NCI-H2081 (cell line): ENCODE data around the gene SHLD1.
A peak's percentile ranks its signal among the peaks of the same experiment; 100 is the strongest.
"Not testable (repeated sequence)": the region's sequence is repeated elsewhere in the genome, so short reads cannot be mapped to it uniquely, and the experiment has no call there.

ENCODE experiments used
- DNase-seq, 2 experiments: peaks; one replicate each; lab custom pipeline; 2025; lab: John Stamatoyannopoulos, UW

The SHLD1 gene

DNA sequence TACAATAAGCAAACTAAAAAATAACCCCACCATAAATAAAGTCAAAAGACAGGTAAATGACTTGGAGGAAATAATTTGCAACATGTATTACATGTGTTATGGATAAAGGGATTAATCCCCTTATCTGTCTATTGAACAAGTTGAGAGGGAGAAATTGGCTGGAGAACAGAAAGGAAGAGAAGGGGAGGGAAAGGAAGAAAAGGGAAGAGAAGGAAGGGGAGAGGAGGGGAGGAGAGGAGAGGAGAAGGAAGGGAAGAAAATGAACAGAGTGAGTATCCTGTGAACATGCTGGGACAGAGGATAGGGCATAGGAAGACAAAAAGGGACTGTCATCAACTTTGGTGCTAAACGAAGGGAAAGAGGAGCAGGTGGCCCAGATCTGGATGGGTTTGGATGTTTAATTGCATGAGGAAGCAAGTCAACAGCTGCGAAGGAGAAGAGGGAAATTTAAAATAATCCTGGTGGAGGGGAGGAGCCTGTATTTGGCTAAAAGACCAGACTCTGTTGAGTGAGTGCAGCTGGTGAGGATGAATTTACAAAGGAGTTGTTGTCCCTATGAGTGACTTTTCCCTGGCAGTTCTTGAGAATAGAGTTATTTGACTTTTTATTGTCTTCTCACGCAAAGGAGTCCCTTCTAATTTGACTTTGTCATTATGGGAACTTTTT is 14.2 kb upstream of the SHLD1 start:
- DNase-seq, result peak in 1 of 2 experiments; percentile 7

DNA sequence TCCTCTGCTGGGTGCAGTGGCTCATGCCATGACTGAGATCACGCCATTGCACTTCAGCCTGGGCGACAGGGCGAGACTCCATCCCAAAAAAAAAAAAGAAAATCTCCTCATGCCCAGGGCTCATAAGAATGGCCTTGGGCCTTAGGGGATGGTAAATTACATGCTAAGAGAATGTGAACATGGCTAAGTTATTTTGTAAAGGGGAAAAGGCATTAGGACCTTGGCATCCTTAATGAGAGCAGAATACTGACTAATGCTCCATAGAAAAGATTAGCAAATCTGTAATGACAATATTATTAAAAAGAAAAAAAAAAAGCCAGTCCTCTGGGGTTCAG is 12.6 kb upstream of the SHLD1 start:
- DNase-seq, result no peak

DNA sequence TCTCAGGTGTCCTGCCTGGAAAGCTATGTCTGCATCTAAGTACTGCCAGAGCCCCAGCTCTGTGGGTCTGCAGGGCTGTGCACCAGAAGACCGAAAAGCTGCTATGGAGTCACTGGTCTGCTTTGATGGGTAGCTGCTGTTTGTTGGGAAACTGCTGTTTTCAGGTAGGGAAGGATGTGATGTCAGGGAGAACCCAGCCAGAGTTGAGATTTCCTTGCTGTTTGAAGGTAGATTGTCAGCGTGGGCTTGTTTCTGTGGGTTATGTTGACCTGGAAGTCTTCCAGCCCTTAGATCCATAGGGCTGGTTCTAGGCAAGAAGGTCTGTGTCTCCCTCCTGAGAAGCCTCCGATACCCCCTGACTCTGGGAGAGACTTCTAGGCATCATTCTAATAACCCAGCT is 12.2 kb upstream of the SHLD1 start:
- DNase-seq, result no peak

DNA sequence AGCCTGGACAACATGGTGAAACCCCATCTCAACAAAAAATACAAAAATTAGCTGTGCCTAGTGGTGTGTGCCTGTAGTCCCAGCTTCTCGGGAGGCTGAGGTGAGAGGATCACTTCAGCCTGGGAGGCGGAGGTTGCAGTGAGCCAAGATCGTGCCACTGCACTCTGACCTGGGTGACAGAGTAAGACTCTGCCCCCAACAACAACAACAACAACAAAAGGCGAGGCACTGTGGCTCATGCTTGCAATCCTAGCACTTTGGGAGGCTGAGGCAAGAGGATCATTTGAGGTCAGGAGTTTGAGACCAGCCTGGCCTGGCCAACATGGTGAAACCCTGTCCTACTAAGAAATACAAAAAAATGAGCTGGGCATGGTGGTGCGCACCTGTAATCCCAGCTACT is 9.6 kb upstream of the SHLD1 start:
- not testable (repeated sequence) for DNase-seq

DNA sequence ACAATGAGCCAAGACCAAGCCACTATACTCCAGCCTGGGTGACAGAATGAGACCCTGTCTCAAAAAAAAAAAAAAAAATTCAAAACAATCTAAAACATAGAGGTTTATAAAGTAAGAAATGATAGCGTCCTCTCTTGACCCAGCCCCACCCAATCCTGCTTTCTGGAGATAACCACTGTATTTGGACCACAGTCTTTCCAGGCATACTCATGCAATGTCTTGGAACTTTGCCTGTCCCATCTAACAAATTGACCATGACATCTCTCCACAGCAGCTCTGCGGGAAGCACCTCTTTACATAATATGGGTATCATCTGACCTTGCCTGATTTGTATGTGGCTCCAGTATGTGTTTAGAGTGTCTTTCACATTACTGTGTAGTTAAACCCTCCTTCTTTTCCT is 9.1 kb upstream of the SHLD1 start:
- DNase-seq, result no peak

DNA sequence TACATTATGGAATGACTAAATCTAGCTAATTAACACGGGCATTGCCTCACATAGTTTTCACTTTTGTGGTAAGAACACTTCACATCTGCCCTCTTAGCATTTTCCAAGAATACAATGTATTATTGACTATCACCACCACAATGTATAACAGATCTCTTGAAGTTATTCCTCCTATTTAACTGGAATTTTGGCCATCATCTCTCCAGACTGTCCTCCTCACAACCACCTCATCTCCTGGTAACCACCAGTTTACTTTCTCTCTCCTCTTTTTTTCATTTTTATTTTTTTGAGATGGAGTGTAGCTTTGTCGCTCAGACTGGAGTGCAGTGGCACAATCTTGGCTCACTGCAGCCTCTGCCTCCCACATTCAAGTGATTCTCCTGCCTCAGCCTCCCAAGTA is 8.2 kb upstream of the SHLD1 start:
- DNase-seq, result no peak

DNA sequence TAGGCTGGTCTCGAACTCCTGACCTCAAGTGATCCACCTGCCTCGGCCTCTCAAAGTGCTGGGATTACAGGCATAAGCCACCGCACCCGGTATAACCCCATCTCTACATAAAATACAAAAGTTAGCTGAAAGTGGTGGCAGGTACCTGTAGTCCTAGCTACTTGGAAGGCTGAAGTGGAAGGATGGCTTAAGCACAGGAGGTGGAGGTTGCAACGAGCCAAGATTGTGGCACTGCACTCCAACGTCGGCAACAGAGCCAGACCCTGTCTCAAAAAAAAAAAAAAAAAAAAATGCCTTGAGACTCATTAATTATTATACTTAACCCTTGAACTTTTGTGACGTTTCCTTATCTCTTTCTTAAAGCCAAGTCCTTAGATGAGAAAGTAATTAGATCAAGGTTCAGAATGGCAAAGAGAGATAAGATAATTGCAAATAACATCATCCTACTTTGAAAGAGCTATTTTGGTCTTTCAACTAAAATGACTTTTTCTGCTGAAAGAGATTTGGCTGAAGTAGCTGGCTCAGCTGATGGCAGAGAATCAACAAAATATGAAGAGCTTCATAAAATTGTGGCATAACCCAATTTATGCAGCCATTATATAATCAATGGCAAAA is 4.7 kb upstream of the SHLD1 start:
- no peak for DNase-seq

DNA sequence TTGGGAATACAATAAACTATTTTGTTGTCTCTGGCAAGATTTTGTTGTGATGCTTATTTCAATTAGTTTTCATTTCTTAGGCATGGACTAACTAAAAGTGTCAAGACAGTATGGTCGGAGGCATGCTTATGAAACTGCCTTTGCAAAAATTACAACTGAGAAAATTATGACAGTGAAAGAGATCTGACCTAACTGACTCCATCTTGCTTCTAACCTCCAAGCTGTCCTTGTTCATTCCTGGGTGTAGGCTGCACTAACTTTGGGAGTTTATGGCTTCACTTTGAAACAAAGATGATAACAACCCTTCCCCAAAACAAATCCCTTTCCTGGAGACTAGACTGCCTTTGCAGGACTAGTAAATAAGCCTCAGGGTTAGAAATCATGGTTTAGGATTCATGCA is 4.1 kb upstream of the SHLD1 start:
- no peak for DNase-seq

DNA sequence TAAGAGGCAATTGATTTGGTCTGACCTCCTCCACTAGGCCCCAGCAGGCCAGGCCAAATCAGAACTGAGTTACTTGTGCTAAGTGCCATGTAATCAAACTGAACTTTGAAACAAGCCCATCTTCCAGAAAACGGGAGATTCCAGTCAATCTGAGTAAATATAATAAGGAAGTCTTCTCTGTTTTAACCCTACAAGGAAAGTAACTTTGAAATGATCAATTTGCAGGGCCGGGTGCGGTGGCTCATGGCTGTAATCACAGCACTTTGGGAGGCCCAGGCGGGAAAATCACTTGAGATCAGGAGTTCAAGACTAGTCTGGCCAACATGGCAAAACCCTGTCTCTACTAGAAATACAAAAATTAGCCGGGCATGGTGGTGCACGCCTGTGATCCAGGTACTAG is 2.0 kb upstream of the SHLD1 start:
- no peak for DNase-seq

DNA sequence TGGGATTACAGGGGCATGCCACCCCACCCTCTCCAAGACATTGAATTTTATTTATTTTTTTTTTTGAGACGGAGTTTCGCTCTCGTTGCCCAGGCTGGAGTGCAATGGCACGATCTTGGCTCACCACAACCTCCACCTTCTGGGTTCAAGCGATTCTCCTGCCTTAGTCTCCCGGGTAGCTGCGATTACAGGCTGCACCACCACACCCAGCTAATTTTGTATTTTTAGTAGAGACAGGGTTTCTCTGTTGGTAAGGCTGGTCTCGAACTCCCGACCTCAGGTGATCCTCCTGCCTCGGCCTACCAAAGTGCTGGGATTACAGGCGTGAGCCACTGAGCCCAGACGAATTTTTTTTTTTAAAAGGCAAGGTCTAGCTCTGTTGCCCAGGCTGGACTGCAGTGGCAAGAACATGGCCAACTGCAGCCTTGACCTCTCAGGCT is 669 bp upstream of the SHLD1 start:
- not testable (repeated sequence) for DNase-seq

DNA sequence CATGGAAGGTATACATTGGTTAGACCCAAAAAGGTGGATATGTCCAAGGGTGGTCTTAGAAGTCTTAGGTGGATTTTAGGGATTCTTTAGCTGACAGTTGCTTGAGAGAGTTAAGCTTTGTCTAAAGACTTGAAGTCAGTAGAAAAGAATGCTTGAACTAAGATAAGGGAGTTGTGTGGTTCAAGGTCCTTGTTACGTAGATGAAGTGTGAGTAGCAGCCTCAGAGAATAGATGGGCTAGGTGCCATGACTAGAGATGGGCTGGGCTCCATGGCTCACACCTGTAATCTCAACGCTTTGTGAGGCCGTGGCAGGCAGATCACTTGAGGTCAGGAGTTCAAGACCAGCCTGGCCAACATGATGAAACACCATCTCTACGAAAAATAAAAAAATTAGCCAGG is 1.7 kb downstream of the SHLD1 start:
- DNase-seq, result no peak

DNA sequence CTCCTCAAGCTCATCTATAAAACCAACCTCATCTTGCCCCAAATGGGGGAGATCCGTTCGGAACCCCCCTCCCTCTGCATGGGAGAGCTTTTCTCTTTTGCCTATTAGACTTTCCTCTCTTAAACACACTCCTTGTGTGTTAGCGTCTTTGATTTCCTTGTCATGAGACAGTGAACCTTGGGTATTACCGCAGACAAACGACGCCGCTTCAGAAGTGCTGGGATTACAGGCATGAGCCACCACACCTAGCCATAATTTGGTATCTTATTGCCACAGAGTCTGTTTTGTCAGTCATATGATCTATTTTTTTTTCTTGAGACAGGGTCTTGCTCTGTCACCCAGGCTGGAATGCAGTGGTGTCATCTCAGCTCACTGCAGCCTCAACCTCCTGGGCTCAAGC is 3.6 kb downstream of the SHLD1 start:
- no peak for DNase-seq

DNA sequence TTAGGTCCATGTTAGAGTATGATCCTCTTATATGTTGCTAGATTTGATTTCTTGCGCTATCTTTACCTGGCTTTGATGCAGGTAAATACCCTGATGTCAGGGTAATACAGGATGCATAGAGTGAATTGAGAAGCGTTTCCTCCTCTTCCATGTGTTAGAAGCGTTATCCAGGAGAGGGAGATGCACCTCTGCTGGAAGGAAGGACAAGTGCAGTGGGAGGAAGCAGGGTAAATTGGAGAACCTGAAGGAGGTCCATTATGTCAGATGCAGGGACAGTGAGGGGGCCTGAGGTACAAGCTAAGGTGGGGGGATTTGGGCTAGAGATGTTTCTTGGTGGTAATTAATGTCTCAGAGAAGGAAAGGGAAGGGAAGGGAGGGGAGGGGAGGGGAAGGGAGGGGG is 7.7 kb downstream of the SHLD1 start:
- DNase-seq, result no peak

DNA sequence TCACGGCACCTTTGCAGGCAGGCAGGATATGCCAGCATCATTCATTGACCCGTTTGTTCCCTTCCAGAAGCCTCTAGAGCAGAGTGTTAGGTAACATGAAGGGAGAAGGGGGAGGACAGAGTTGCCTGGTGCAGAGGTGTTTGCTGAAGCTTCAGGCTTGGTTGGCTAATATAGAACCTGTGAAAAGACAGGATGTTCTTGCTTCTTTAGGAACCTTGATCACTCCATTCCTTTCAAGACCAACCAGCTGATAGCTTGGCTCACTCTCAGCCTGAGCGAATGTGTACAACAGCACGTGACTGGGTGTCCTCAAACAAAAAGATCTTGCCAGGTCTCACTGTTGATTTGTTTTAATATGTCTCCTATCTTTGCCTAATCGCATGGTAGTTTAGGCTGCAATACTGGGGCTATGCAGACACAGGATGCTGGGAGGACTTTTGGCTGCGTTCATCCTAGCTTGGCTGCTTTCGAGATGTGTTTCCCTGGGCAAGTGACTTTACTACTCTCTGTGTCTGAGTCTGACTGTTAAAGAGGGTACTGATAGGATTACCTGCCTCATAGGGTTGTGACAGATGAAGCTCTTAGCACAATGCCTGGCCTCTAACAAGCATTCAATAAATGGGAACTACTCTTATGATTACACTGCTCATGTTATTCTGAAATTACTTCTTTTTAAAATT is 16.0 kb downstream of the SHLD1 start:
- DNase-seq, result no peak

DNA sequence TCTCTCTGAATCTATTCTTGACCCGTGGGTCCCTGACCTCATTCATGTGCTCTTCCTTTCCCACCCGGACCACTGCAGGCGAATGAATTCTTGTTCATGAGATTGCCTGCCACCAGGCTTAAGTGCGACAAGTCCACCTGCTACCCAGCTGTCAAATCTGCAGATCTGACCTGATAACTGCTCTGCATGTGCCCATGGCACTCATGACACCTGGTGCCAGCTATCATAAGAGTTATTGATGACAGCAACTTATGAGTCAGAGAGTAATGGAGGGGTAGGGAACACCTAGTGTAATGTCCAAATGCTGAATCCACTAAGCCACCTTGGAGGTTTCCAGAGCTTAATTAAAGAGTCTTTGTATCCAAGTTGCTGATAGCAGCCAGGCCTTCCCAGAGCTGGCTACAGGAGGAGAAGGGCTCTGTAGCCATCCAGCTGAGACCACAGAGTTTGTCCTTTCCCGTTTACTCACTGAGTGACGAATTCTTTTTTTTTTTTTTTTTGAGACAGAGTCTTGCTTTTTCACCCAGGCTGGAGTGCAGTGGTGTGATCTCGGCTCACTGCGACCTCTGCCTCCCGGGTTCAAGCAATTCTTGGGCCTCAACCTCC is 17.4 kb downstream of the SHLD1 start:
- DNase-seq, result no peak

DNA sequence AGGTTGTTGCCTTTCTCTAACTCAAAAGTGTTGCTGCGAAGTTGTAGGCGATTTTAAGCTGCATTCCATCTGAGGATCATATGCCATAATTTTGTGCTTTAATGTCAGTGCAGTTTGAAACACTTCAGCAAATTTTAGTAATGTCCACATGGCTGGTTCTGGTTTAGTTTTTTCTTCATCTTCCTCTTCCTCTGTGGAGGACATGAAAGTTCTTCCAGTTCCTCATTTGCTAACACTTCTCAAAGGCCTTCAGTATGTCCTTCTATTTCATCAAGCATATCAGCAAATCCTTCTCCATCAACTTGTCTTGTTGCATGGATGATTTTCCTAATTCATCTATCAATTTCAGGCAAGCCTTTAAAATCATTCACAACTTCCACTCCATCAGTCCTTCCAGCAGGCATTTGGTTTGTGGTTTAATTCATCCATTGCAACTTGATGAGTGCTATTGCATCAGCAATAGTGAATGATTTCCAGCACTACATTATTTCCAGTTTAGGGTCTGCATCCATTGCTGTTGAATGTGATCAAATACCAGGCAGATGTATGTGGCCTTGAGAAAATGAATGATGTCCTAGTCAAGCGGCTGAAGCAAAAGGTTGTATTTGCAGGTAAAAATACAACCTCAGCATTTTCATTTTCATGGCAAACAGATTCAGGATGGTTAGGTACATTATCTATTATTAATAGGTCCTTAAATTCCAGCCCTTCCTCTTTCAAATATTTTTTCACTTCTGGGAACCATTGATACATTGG is 20.2 kb downstream of the SHLD1 start:
- DNase-seq, result no peak

DNA sequence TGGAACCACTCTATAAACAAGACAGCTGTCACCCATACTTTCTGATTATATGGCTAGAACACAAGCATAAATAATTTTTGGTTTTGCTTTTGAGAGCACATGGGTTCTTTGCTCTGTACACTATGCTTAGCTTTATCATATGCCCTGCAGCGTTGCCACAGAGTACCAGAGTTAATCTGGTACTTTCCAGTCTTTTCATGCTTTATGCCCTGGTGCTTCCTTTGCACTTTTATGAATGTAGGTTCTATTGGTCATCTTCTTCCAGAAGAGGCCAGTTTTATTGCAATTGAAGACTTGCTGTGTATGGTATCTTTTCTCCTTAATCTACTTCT is 20.8 kb downstream of the SHLD1 start:
- DNase-seq, result no peak

DNA sequence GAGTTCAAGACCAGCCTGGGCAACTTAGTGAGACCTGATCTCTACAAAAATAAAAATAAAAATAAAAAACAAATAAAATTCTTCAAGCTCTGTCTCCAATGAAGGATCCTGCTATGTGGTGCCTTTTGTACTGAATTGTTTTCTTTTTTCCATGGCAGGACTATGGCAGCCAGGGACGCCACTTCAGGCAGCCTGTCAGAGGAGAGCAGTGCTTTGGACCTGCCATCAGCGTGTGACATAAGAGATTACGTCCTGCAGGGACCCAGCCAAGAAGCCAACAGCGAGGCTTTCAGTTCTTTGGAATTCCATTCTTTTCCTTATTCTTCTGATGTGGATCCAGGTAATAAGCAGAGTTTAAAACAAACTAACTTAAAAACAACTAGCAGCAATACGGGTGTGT is 22.5 kb downstream of the SHLD1 start:
- DNase-seq, result no peak

DNA sequence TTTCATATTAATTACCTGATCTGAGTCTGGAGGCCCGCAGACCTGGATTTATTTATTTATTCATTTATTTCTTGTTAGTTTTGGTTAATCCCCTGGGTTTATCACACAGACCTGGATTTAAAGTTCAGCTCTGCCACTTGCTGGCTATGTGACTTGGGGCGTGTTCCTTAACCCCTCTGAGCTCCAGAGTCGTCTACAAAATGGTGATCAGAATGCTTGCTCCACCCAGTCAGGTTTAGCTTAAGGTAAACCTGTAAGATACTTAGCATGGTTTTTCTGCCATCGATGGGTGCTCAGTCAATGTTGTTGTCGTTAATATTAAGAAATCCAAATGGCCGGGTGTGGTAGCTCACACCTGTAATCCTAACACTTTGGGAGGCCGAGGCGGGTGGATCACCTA is 23.4 kb downstream of the SHLD1 start:
- DNase-seq, result no peak

DNA sequence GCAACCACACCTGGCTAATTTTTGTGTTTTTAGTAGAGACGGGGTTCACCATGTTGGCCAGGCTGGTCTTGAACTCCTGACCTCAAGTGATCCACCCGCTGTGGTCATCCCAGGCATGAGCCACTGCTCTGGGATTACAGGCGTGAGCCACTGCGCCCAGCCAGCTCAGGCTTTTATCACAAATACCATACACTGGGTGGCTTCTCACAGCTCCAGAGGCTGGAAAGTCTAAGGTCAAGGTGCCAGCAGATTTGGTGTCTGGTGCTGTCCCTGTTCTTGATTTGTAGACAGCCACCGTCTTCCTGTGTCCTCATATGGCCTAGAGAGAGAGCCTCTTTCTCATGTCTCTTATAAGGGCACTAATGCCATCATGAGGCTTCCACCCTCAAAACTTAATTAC is 25.9 kb downstream of the SHLD1 start:
- no peak for DNase-seq

DNA sequence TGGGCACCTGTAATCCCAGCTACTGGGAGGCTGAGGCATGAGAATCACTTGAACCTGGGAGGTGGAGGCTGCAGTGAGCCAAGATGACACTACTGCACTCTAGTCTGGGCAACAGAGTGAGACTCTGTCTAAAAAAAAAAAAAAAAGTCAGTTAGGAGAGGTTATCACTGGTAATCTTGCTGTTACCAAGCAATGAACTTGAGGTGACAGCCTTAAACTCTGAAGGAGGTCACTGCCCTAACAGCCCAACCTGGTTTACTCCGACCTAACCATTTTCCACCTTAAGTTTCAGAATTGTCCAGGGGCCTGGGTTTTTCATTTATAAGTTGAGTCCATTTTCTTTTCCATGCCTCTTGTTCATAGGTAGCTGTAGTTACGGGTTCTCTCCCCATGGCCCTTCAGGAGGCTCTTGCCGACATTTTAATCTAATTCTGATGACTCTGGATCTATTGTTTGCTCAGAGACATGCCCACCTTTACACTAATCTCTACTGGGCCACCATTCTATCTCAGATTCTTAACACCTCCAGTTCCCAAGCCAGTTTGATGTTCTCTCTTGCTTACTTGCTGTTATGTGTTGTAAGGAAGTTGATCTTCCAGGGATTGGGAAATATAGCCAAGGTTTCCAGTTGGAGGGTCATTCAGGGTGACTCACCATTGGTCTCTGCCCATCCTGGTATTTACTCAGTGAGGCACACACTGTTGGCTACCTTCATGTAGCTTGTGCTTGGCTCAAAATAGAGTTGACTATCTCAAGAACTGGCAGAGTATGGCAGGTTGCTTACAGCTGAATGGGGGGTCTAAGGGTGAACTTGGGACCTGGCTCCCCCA is 29.1 kb downstream of the SHLD1 start:
- no peak for DNase-seq

DNA sequence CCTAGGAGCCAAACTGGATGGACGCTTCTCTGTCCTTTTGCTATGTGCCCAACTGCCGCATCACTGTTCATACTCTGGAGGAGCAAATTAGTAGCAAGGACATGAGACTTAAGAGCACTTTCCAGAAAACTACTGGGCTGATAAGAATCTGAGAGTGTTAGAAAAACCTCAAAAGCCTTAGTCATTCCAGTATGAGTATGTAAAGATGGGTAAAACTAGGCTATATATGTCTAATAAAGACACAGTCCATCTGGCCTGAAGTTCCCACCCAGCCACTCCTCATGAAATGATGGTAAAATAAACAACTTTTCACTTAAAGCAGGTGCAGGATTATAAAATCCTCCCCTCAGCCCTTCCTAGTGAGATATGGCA is 30.6 kb downstream of the SHLD1 start:
- DNase-seq, result no peak
